CD8-positive, alpha-beta memory T cell (primary cell): ENCODE results near the gene SPSB2. TPM values are rescaled to one million over a fixed set of nuclear protein-coding genes. Genes with fewer than 3 reads are reported as not detected.

Source experiments
- CTCF ChIA-PET: fragments of 350-600 bp; sonication (Branson Sonifier 250); formaldehyde crosslinking; loops from one replicate; lab custom pipeline; 2021; ENCODE audit warnings: antibody characterized with exemption; lab: Charles Lee
- POLR2A ChIA-PET: fragments of 350-600 bp; sonication (Branson Sonifier 250); formaldehyde crosslinking; loops from one replicate; lab custom pipeline; 2021; ENCODE audit warnings: antibody characterized with exemption; lab: Charles Lee
- DNase-seq, 5 donors: peaks; one replicate each; pipeline versions ENCODE4 v3.0.0 to v3.0.0-alpha.2; 2020 to 2022; ENCODE audit warnings: mixed read lengths in 1 of 5
- H3K27ac ChIP-seq: one replicate; pipeline ENCODE4 v1.7.0; 2013; ENCODE audit warnings: low read depth, mild to moderate bottlenecking, low read length, moderate library complexity
- H3K27me3 ChIP-seq: 2 replicates; pipeline ENCODE4 v1.7.0; 2013; ENCODE audit warnings: low read length, mild to moderate bottlenecking; ENCODE audit not compliant: insufficient read depth, poor library complexity, severe bottlenecking
- H3K36me3 ChIP-seq: 2 replicates; pipeline ENCODE4 v1.7.0; 2013; ENCODE audit warnings: mild to moderate bottlenecking, low read length, moderate library complexity; ENCODE audit not compliant: insufficient read depth
- H3K4me1 ChIP-seq: 2 replicates; pipeline ENCODE4 v1.7.0; 2013; ENCODE audit warnings: mild to moderate bottlenecking, low read length, moderate library complexity; ENCODE audit not compliant: insufficient read depth
- H3K4me3 ChIP-seq: 2 replicates; pipeline ENCODE4 v1.7.0; 2013; ENCODE audit warnings: mild to moderate bottlenecking, low read length
- H3K9me3 ChIP-seq: 2 replicates; pipeline ENCODE4 v1.7.0; 2013; ENCODE audit warnings: mild to moderate bottlenecking, low read length
- H3K27ac Mint-ChIP-seq, 8 donors: one replicate each; pipeline ENCODE4 v1.8.0; 2020 to 2021; ENCODE audit warnings: mixed read lengths in 8 of 8, mild to moderate bottlenecking in 6 of 8, inconsistent platforms in 3 of 8, moderate library complexity in 3 of 8
- H3K27me3 Mint-ChIP-seq, 2 donors: one replicate each; pipeline ENCODE4 v1.8.0; 2020 to 2021; ENCODE audit warnings: mixed read lengths in 2 of 2, mild to moderate bottlenecking in 1 of 2, moderate library complexity in 1 of 2
- H3K36me3 Mint-ChIP-seq, 3 donors: one replicate each; pipeline ENCODE4 v1.8.0; 2020 to 2021; ENCODE audit warnings: mixed read lengths in 3 of 3, inconsistent platforms in 1 of 3, mild to moderate bottlenecking in 1 of 3
- H3K4me1 Mint-ChIP-seq, 3 donors: one replicate each; pipeline ENCODE4 v1.8.0; 2020 to 2021; ENCODE audit warnings: mixed read lengths in 3 of 3, inconsistent platforms in 1 of 3, mild to moderate bottlenecking in 1 of 3
- H3K4me3 Mint-ChIP-seq, 7 donors: one replicate each; pipeline ENCODE4 v1.8.0; 2020 to 2021; ENCODE audit warnings: mixed read lengths in 7 of 7, mild to moderate bottlenecking in 6 of 7, moderate library complexity in 4 of 7, inconsistent platforms in 2 of 7
- H3K9me3 Mint-ChIP-seq, 5 donors: one replicate each; pipeline ENCODE4 v1.8.0; 2020 to 2022; ENCODE audit warnings: mixed read lengths in 5 of 5, mild to moderate bottlenecking in 3 of 5, moderate library complexity in 2 of 5, inconsistent platforms in 1 of 5
- polyA plus RNA-seq: library from polyadenylated mRNA; unstranded; fragments of 300-500 nt; fragmentation: Illumina TruSeq; gene quantifications from one replicate; pipeline ENCODE4 v1.2.3, GENCODE V29; 2021
- total RNA-seq, 2 experiments: library from RNA; stranded (reverse); gene quantifications; one replicate each; pipeline ENCODE4 v1.2.3, GENCODE V29; 2021

Gene SPSB2
- total and polyA plus RNA-seq, 3 experiments from 2014 or later: 7.7 to 11.4 (median 8.1) TPM

DNA sequence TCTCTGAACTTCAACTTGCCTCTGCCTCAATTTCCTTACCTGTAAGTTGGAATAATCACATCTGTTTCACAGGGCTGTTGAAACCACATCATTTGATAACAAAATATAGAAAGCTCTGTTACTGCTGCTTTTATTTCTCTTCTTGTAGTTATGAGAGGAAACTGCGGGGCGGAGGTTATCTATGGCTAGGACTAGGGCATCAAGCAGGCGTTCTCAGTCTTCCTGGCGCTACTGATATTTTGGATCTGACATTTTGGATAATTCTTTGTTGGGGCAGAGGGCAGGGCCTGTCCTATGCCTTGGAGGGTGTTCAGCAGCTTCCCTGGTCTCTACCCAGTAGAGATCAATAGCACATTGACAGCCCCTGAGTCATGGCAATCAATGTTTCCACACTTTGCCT is 41.0 kb downstream of the SPSB2 start:
- Mint-ChIP-seq H3K27me3 (peaks cover 12 to 19% of the 10 kb centered on the region in 2 donors), H3K4me3 (peak overlapping the region in 2 of 7 donors; percentile 33 to 54), H3K27ac (no peak overlapping the region), H3K4me1 (peaks cover 15 to 24% (median 16%) of the 10 kb centered on the region in 3 donors), H3K9me3 (no peaks in the 10 kb centered on the region), H3K36me3 (peaks cover 0 to 23% (median 0%) of the 10 kb centered on the region in 3 donors)
- H3K9me3 ChIP-seq: no peaks in the 10 kb centered on the region
- peaks cover 17% of the 10 kb centered on the region for H3K4me1 ChIP-seq
- H3K36me3 ChIP-seq: no peaks in the 10 kb centered on the region
- H3K27me3 ChIP-seq: peaks cover 3% of the 10 kb centered on the region
- ChIA-PET POLR2A (interaction anchor here (0.7 kb wide), 1 partner anchor 26 kb away, joined by 3 read pairs; no protein-coding TSS in a partner anchor), CTCF (interaction anchor here (1.5 to 7.5 kb wide), 4 partner anchors 17 to 79 kb away, joined by 3 to 91 read pairs (median 12); partner anchors contain the start of genes CDCA3, MLF2, SPSB2 and USP5)
- no peak for DNase-seq
- H3K27ac ChIP-seq: no peak overlapping the region
- H3K4me3 ChIP-seq: no peak overlapping the region

DNA sequence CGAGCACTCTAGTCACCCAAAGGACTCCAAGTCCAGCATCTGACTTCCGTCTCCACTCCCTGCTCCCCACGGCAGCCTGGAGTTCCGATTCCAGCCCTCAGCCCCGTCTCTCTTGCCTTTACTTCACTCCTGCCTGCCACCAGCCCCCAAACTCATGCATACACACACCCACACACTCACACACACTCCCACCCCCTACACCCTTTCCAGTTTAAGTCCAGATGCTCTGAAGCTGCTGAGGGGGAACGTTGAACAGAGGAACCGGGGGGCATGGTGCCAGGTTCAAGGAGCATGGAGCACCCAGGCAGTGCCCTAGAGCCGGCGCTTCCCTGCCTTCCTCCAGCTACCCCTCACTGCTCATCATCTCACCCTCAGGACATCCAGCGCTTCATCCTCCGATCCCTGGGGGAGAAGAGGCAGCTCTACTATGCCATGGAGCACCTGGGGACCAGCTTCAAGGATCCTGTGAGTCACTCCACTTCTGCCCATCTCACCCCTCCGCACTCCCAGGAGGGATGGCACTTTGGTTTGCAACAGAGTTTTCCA is 41.6 kb downstream of the SPSB2 start:
- POLR2A ChIA-PET: interaction anchor here (0.7 kb wide), 1 partner anchor 27 kb away, joined by 3 read pairs; no protein-coding TSS in a partner anchor
- H3K27ac Mint-ChIP-seq: peak overlapping the region in 1 of 8 donors; percentile 29

GRCh38 chr12:6830999-6831398 is 42.1 kb downstream of the SPSB2 start:
- Mint-ChIP-seq H3K27ac (peak overlapping the region in 3 of 8 donors; percentile 19 to 54 (median 51)), H3K36me3 (peaks cover 0 to 23% (median 0%) of the 10 kb centered on the region in 3 donors), H3K9me3 (no peaks in the 10 kb centered on the region), H3K27me3 (peaks cover 15 to 27% of the 10 kb centered on the region in 2 donors), H3K4me3 (peak overlapping the region in 6 of 7 donors; percentile 44 to 84 (median 48)), H3K4me1 (peaks cover 15 to 24% (median 17%) of the 10 kb centered on the region in 3 donors)
- no peak for DNase-seq
- no peak overlapping the region for H3K4me3 ChIP-seq
- ChIA-PET POLR2A (no interaction called here), CTCF (interaction anchor here (2.1 to 7.5 kb wide), 2 partner anchors 18 to 78 kb away, joined by 10 to 91 read pairs; partner anchors contain the start of genes CDCA3, MLF2 and USP5)
- peaks cover 3% of the 10 kb centered on the region for H3K27me3 ChIP-seq
- H3K27ac ChIP-seq: no peak overlapping the region
- H3K36me3 ChIP-seq: no peaks in the 10 kb centered on the region
- H3K9me3 ChIP-seq: no peaks in the 10 kb centered on the region
- H3K4me1 ChIP-seq: peaks cover 14% of the 10 kb centered on the region

More for the DNA sequence above, 41.6 kb downstream of the SPSB2 start:
- H3K9me3 ChIP-seq: no peaks in the 10 kb centered on the region
- Mint-ChIP-seq H3K4me1 (peaks cover 15 to 24% (median 17%) of the 10 kb centered on the region in 3 donors), H3K4me3 (peak overlapping the region in 1 of 7 donors; percentile 79), H3K9me3 (no peaks in the 10 kb centered on the region), H3K27me3 (peaks cover 12 to 22% of the 10 kb centered on the region in 2 donors), H3K36me3 (peaks cover 0 to 23% (median 0%) of the 10 kb centered on the region in 3 donors)
- CTCF ChIA-PET: interaction anchor here (2.1 to 7.5 kb wide), 3 partner anchors 18 to 78 kb away, joined by 10 to 91 read pairs (median 14); partner anchors contain the start of genes CDCA3, MLF2, SPSB2 and USP5
- peaks cover 3% of the 10 kb centered on the region for H3K27me3 ChIP-seq
- H3K36me3 ChIP-seq: no peaks in the 10 kb centered on the region
- peaks cover 17% of the 10 kb centered on the region for H3K4me1 ChIP-seq
- no peak overlapping the region for H3K4me3 ChIP-seq
- DNase-seq: no peak
- no peak overlapping the region for H3K27ac ChIP-seq

GRCh38 chr12:6830286-6830890 is 42.7 kb downstream of the SPSB2 start:
- H3K36me3 ChIP-seq: no peaks in the 10 kb centered on the region
- peaks cover 14 to 24% (median 19%) of the 10 kb centered on the region in 3 donors for H3K4me1 Mint-ChIP-seq
- H3K36me3 Mint-ChIP-seq: peaks cover 0 to 23% (median 0%) of the 10 kb centered on the region in 3 donors
- H3K9me3 ChIP-seq: no peaks in the 10 kb centered on the region
- peaks cover 4% of the 10 kb centered on the region for H3K27me3 ChIP-seq
- no peak for DNase-seq
- peak overlapping the region; percentile 57 to 97 (median 91) for H3K4me3 Mint-ChIP-seq
- H3K27ac Mint-ChIP-seq: peak overlapping the region in 4 of 8 donors; percentile 19 to 72 (median 32)
- peaks cover 11% of the 10 kb centered on the region for H3K4me1 ChIP-seq
- H3K27ac ChIP-seq: no peak overlapping the region
- CTCF ChIA-PET: interaction anchor here (0.5 to 7.5 kb wide), 4 partner anchors 19 to 241 kb away, joined by 3 to 91 read pairs (median 12); partner anchors contain the start of genes CDCA3, MLF2, SPSB2 and USP5
- no peak overlapping the region for H3K4me3 ChIP-seq
- H3K27me3 Mint-ChIP-seq: peaks cover 19 to 31% of the 10 kb centered on the region in 2 donors
- no peaks in the 10 kb centered on the region for H3K9me3 Mint-ChIP-seq
- POLR2A ChIA-PET: interaction anchor here (3.1 kb wide), 1 partner anchor 21 kb away, joined by 23 read pairs; the partner anchor contains the start of genes CDCA3 and USP5

DNA sequence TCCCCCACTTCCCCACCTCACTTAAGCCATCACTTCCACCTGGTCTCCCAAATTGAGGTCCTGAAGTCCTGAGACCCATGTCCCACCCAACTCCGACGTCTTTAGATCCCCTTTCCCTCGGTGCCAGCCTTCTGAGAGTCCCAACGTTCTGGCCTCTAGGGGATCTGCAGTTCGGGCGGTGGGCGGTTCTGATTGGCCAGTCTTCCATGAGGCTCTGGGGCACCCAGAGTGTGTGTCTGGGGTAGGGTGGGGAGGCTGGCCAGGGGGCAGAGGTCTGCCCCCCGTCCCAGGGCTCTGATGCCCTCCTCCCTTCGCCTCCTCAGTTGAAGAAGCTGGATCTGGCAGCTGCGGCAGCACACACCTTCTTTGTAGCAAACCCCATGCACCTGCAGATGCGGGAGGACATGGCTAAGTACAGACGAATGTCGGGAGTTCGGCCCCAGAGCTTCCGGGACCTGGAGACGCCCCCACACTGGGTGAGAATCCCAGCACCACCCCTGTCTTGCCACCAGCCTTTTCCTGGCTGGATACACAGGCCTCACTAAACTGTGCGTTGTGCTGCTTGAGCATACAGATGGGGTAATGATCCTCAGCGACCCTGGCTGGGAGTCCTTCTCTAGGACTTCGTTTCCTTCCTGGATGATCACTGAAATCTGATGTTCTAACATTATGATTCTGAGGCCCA is 43.4 kb downstream of the SPSB2 start:
- H3K27me3 Mint-ChIP-seq: peaks cover 26 to 38% of the 10 kb centered on the region in 2 donors

GRCh38 chr12:6828781-6829535 is 44.1 kb downstream of the SPSB2 start:
- POLR2A ChIA-PET: interaction anchor here (0.6 to 3.1 kb wide), 7 partner anchors 23 to 375 kb away, joined by 3 to 23 read pairs (median 6); partner anchors contain the start of genes CDCA3, COPS7A, MLF2 and SPSB2
- H3K4me3 ChIP-seq: peak overlapping the region; percentile 75
- peaks cover 11% of the 10 kb centered on the region for H3K4me1 ChIP-seq
- H3K27ac ChIP-seq: peak overlapping the region; percentile 78
- Mint-ChIP-seq H3K9me3 (no peaks in the 10 kb centered on the region), H3K36me3 (peaks cover 0 to 17% (median 0%) of the 10 kb centered on the region in 3 donors), H3K4me1 (peaks cover 15 to 25% (median 20%) of the 10 kb centered on the region in 3 donors), H3K27ac (peak overlapping the region; percentile 64 to 94 (median 89)), H3K27me3 (peaks cover 29 to 44% of the 10 kb centered on the region in 2 donors), H3K4me3 (peak overlapping the region; percentile 83 to 97 (median 93))
- DNase-seq: peak in 2 of 5 donors; percentile 14 to 24
- H3K27me3 ChIP-seq: peaks cover 13% of the 10 kb centered on the region
- CTCF ChIA-PET: interaction anchor here (0.9 to 5.8 kb wide), 8 partner anchors 13 to 106 kb away, joined by 3 to 34 read pairs (median 4); partner anchors contain the start of genes COPS7A, MLF2 and SPSB2
- no peaks in the 10 kb centered on the region for H3K9me3 ChIP-seq
- H3K36me3 ChIP-seq: no peaks in the 10 kb centered on the region

More for the DNA sequence above, 43.4 kb downstream of the SPSB2 start:
- Histone ChIP-seq H3K27me3 (peaks cover 11% of the 10 kb centered on the region), H3K4me1 (peaks cover 11% of the 10 kb centered on the region), H3K36me3 (no peaks in the 10 kb centered on the region), H3K9me3 (no peaks in the 10 kb centered on the region), H3K27ac (peak overlapping the region; percentile 78), H3K4me3 (peak overlapping the region; percentile 75)
- ChIA-PET CTCF (interaction anchor here (0.5 to 5.8 kb wide), 7 partner anchors 13 to 242 kb away, joined by 3 to 34 read pairs (median 5); partner anchors contain the start of genes MLF2 and SPSB2), POLR2A (interaction anchor here (0.8 to 3.1 kb wide), 5 partner anchors 22 to 140 kb away, joined by 3 to 23 read pairs (median 9); partner anchors contain the start of genes CDCA3, COPS7A, MLF2 and TPI1)
- Mint-ChIP-seq H3K4me3 (peak overlapping the region; percentile 83 to 97 (median 93)), H3K4me1 (peaks cover 15 to 25% (median 20%) of the 10 kb centered on the region in 3 donors), H3K36me3 (peaks cover 0 to 22% (median 0%) of the 10 kb centered on the region in 3 donors), H3K9me3 (no peaks in the 10 kb centered on the region), H3K27ac (peak overlapping the region in 7 of 8 donors; percentile 64 to 94 (median 89))
- no peak for DNase-seq
